ENCODE measurements around the gene DHRS13. TPM values are rescaled to one million over a fixed set of nuclear protein-coding genes. Genes with fewer than 3 reads are reported as not detected.

DHRS13 gene
- total and polyA plus RNA-seq, 2 experiments from 2014 or later = 2.6 to 5.2 TPM

GRCh38 chr17:28929787-28930186 lies 26.9 kb upstream of the DHRS13 start:
- in situ Hi-C loops (cut with MboI) = no loop called here
- peaks cover 14% of the 10 kb centered on the region; the same call in 1 of the 2 replicates for H4K20me1 ChIP-seq (ENCODE audit: insufficient read depth)
- 98 to 100% methylated on average over 2 of the region's 2 CpGs for WGBS, 2 experiments (ENCODE audit: low coverage in 1 of 2, low lambda C conversion rate in 2 of 2, missing lambda C conversion rate in 2 of 2)

GRCh38 chr17:28928061-28928460 lies 25.2 kb upstream of the DHRS13 start:
- peak; percentile 48 for DNase-seq
- Histone ChIP-seq H3K27ac (no peak overlapping the region), H4K20me1 (ENCODE audit: insufficient read depth) (peaks cover 8% of the 10 kb centered on the region; the same call in 1 of the 2 replicates), H3K4me3 (no peak overlapping the region), H3K27me3 (replicated peaks; ENCODE audit: insufficient read depth) (no peaks in the 10 kb centered on the region), H3F3A (ENCODE audit: insufficient read depth) (peaks cover 34% of the 10 kb centered on the region), H3K9me2 (ENCODE audit: insufficient read depth) (no peaks in the 10 kb centered on the region), H3K9ac (no peak overlapping the region), H3K79me2 (ENCODE audit: insufficient read depth) (peaks cover 97% of the 10 kb centered on the region), H3K4me2 (ENCODE audit: unreplicated experiment) (no peak overlapping the region), H3K36me3 (ENCODE audit: low read depth) (peaks cover 19% of the 10 kb centered on the region), H3K4me1 (ENCODE audit: insufficient read depth) (peaks cover 19% of the 10 kb centered on the region), H2AFZ (no peak overlapping the region), H3K9me3 (ENCODE audit: low read depth) (no peaks in the 10 kb centered on the region)
- in situ Hi-C loops (cut with MboI) = no loop called here
- 88 to 90% methylated on average over 2 of the region's 2 CpGs for WGBS, 2 experiments (ENCODE audit: low coverage in 1 of 2, low lambda C conversion rate in 2 of 2, missing lambda C conversion rate in 2 of 2)
- TF ChIP-seq EZH2phosphoT487 (IDR thresholded peaks at IDR 0.05; ENCODE audit: insufficient read depth, low read depth) (no peak), EZH2 (IDR thresholded peaks at IDR 0.05; ENCODE audit: insufficient read depth, poor library complexity, severe bottlenecking) (no peak)

More at GRCh38 chr17:28929787-28930186, 26.9 kb upstream of the DHRS13 start:
- Histone ChIP-seq H3K9me3 (ENCODE audit: low read depth) (no peaks in the 10 kb centered on the region), H3F3A (ENCODE audit: insufficient read depth) (peaks cover 26% of the 10 kb centered on the region), H3K4me1 (ENCODE audit: insufficient read depth) (peaks cover 19% of the 10 kb centered on the region), H3K79me2 (ENCODE audit: insufficient read depth) (peaks cover 97% of the 10 kb centered on the region), H3K9me2 (ENCODE audit: insufficient read depth) (no peaks in the 10 kb centered on the region), H3K4me2 (ENCODE audit: unreplicated experiment) (no peak overlapping the region), H3K27ac (no peak overlapping the region), H3K9ac (no peak overlapping the region), H2AFZ (no peak overlapping the region), H3K36me3 (ENCODE audit: low read depth) (peaks cover 5% of the 10 kb centered on the region; the same call in 1 of the 2 replicates), H3K27me3 (replicated peaks; ENCODE audit: insufficient read depth) (no peaks in the 10 kb centered on the region), H3K4me3 (no peak overlapping the region)
- no peak for DNase-seq
- TF ChIP-seq EZH2phosphoT487 (IDR thresholded peaks at IDR 0.05; ENCODE audit: insufficient read depth, low read depth) (no peak), EZH2 (IDR thresholded peaks at IDR 0.05; ENCODE audit: insufficient read depth, poor library complexity, severe bottlenecking) (no peak)

GRCh38 chr17:28926786-28927185 lies 23.9 kb upstream of the DHRS13 start:
- no peaks in the 10 kb centered on the region for H3K9me2 ChIP-seq (ENCODE audit: insufficient read depth)
- DNase-seq = no peak
- no peak overlapping the region for H3K4me2 ChIP-seq (ENCODE audit: unreplicated experiment)
- H3F3A ChIP-seq (ENCODE audit: insufficient read depth) = peaks cover 34% of the 10 kb centered on the region
- H3K4me1 ChIP-seq (ENCODE audit: insufficient read depth) = peaks cover 19% of the 10 kb centered on the region
- no peaks in the 10 kb centered on the region for H3K27me3 ChIP-seq (replicated peaks; ENCODE audit: insufficient read depth)
- no peaks in the 10 kb centered on the region for H3K9me3 ChIP-seq (ENCODE audit: low read depth)
- H3K27ac ChIP-seq = no peak overlapping the region
- H3K79me2 ChIP-seq (ENCODE audit: insufficient read depth) = peaks cover 97% of the 10 kb centered on the region
- H3K36me3 ChIP-seq (ENCODE audit: low read depth) = peaks cover 30% of the 10 kb centered on the region
- in situ Hi-C loops (cut with MboI) = no loop called here
- no peak overlapping the region for H3K9ac ChIP-seq
- no peak overlapping the region for H3K4me3 ChIP-seq
- no peak for TF ChIP-seq EZH2 (IDR thresholded peaks at IDR 0.05; ENCODE audit: insufficient read depth, poor library complexity, severe bottlenecking)
- TF ChIP-seq EZH2phosphoT487 (IDR thresholded peaks at IDR 0.05; ENCODE audit: insufficient read depth, low read depth) = no peak
- H2AFZ ChIP-seq = no peak overlapping the region
- H4K20me1 ChIP-seq (ENCODE audit: insufficient read depth) = peaks cover 8% of the 10 kb centered on the region; the same call in 1 of the 2 replicates
- 81 to 84% methylated on average over 4 of the region's 4 CpGs for WGBS, 2 experiments (ENCODE audit: low coverage in 1 of 2, low lambda C conversion rate in 2 of 2, missing lambda C conversion rate in 2 of 2)

GRCh38 chr17:28926366-28926765 lies 23.5 kb upstream of the DHRS13 start:
- Histone ChIP-seq H3K4me2 (ENCODE audit: unreplicated experiment) (no peak overlapping the region), H3K36me3 (ENCODE audit: low read depth) (peaks cover 34% of the 10 kb centered on the region), H3K9ac (no peak overlapping the region), H4K20me1 (ENCODE audit: insufficient read depth) (peaks cover 8% of the 10 kb centered on the region; the same call in 1 of the 2 replicates), H3K4me1 (ENCODE audit: insufficient read depth) (peaks cover 19% of the 10 kb centered on the region), H3K27me3 (replicated peaks; ENCODE audit: insufficient read depth) (no peaks in the 10 kb centered on the region), H3K4me3 (no peak overlapping the region), H3K27ac (peak overlapping the region; percentile 73), H3K9me3 (ENCODE audit: low read depth) (no peaks in the 10 kb centered on the region), H2AFZ (no peak overlapping the region), H3F3A (ENCODE audit: insufficient read depth) (peaks cover 34% of the 10 kb centered on the region), H3K79me2 (ENCODE audit: insufficient read depth) (peaks cover 97% of the 10 kb centered on the region), H3K9me2 (ENCODE audit: insufficient read depth) (no peaks in the 10 kb centered on the region)
- 95 to 97% methylated on average over 2 of the region's 2 CpGs for WGBS, 2 experiments (ENCODE audit: low coverage in 1 of 2, low lambda C conversion rate in 2 of 2, missing lambda C conversion rate in 2 of 2)
- no peak for TF ChIP-seq EZH2 (IDR thresholded peaks at IDR 0.05; ENCODE audit: insufficient read depth, poor library complexity, severe bottlenecking)
- 0 out of 2 replicates have a peak, but pooled peaks have one; percentile 1 for TF ChIP-seq EZH2phosphoT487 (IDR thresholded peaks at IDR 0.05; ENCODE audit: insufficient read depth, low read depth)
- in situ Hi-C loops (cut with MboI) = no loop called here
- no peak for DNase-seq

All from GM23248 (cell line).